Measurements from ENCODE around the gene CDK18.

DNA sequence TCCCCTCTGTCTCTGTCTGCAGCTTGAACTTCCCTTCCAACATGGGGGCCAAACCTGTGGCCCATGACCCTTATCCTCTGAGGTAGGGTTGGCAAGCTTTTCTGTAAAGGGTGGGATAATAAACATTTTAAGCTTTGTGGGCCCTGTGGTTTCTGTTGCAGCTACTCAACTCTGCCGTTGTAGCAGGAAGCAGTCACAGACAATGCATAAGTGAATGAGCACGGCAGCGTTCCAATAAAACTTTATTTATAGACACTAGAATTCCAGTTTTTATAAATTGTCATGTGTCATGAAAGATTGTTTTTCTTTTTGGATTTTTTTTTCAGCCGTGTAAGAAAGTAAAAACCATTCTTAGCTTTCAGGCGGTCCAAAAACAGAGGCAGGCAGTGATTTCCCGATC, 18.2 kb upstream of the CDK18 start:
- TF ChIP-seq CTCF (conservative IDR thresholded peaks at IDR 0.05; ENCODE audit: low read depth, low read length) (no peak), EZH2 (IDR thresholded peaks at IDR 0.05; ENCODE audit: borderline replicate concordance, low read depth, low read length, poor library complexity, severe bottlenecking) (no peak)
